OCI-M2 (cell line): Measurements from ENCODE around the gene GPRC5B.

Source experiments
- DNase-seq: peaks from one replicate; lab custom pipeline; 2025; ENCODE audit not compliant: unreplicated experiment; lab: John Stamatoyannopoulos, UW

Gene GPRC5B, protein sequence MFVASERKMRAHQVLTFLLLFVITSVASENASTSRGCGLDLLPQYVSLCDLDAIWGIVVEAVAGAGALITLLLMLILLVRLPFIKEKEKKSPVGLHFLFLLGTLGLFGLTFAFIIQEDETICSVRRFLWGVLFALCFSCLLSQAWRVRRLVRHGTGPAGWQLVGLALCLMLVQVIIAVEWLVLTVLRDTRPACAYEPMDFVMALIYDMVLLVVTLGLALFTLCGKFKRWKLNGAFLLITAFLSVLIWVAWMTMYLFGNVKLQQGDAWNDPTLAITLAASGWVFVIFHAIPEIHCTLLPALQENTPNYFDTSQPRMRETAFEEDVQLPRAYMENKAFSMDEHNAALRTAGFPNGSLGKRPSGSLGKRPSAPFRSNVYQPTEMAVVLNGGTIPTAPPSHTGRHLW

DNA sequence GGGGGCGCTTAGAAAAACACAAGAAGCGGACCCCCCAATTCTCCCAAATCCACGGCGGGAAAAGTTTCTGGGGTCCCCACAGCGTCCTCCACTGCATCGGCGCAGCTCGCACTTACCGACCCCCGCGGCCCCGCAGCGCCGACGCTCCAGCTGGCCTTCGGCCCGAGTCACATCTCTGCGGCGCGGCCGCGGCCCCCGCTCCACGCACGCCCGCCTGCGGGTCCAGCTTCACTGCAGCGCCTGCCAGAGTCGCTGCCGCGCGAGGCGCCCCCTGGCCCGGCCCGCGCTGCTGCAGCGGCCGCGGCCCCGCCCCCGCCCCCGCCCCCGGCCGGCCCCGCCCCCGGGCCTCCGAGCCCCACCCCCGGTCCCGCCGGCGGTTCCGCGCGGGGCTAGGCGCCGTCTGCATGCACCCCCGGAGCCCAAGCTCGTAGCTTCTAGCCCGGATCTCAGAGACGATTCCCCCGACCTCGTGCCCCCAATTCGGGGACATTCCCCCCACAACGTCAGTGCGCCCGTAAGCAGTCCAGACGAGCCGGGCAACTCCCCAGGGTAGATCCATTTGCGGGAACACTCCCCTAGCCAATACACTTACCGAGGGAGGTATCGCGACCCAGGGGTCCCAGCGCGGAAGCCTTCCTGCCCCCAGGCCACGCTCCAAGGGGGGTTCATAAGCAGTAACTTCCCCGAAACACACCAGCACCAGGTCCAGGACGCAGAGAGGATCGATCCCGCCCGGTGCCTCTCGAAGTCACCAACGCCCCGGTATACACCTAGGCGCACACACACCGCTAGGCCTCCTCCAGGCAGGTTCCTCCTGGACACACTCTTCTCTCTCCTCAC, at the start of gene GPRC5B:
Gene GPRC5B (minus strand): TSS at position 238 of the 840 bp plus-strand sequence. CDS start 12,003 bp downstream, outside the sequence.
- DNase-seq, result no peak

DNA sequence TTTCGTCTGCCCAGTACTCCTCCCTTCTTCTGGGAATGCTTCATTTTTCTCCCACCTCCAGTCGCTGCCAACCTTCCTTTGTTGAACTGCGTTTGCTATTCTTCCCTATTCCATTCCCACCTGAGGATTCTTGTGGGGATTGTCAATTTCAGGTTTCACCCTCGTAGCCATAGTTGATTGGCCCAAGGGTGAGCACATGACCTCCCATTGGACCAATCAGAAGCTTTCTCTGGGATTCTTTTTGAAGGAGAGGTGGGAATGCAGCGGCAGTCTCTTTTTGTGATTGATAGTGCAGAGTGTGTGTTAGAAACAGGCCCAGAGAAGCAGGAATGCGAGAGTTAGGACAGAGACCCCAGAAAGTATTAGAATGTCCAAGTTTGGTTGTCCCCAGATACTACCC, 49.1 kb upstream of the GPRC5B start:
- no peak for DNase-seq

DNA sequence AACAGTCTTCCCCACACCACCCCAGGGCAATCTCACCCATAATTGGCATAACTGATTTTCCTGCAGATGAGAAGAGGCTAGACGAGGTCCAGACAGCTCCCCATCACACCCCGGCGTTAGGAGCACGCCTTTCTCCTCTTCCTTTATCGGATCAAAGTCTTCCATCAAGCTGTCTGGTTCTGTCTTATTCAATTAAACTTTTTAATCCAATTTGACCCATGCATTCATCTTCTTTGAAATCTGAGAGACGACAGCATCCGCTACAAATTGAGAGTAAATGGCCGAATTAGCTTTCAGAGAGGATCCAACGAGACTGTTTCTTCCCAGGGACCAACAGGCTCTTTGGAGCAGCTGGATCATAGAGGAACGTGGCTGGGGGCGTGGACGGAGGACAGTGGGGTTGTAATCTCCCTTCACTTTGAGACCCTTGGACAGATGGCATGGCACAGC, 44.4 kb upstream of the GPRC5B start:
- no peak for DNase-seq

DNA sequence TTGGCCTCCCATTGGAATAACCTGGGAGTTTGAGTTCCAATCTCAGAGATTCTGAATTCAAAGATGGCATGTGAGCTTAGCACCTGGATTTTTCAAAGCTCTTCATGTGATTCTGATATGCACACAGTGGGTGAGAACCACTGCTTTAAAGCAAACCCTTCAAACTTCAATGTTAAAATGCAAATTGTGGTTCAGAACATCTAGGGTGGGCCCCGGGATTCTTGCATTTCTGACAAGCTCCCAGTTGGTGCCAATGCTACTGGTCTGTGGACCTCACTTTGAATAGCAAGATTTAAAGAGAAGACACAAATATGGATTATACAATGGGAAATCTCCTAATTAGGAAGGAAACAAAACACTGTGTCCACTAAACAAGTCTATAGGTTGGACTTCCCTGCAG, 43.8 kb upstream of the GPRC5B start:
- DNase-seq, result no peak

DNA sequence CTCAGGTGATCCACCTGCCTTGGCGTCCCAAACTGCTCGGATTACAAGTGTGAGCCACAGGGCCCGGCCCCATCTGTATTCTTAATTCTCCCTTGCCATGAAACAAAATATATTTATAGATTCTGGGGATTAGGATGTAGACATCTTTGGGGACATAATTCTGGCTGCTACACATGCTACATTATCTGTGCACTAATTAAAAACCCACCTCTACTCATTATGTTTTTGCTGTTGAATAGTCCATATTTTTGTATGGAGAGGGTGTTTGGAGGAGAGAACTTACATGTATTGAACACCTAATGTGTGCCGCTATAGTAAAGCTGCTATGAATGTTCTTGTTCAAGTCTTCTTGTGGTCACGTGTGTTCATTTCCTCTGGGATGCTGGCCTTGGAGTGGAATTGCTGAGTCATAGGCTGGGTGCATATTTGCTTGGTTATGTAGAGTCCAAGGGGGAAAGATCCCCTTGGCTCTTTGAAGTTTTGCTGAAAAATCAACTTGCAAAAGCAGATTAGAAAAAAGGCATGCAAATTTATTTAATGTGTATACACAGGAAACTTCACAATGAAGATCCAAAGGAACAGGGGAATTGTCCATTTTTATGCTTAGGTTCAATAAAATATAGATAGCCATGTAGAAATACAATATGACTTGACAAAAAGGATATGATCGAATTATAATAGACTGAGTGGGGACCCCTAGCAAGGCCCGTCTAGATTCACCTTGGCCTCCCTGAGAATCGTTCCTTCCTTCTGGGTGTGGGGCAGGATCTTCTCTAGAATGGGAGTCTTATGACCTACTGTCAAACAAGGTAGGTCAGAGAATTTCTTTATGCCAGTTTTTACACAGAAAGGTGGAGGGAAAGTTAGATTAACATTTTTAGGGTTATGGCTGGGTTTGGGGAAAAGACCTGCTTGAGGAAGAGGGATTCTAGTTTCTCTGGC, 42.1 kb upstream of the GPRC5B start:
- no peak for DNase-seq

DNA sequence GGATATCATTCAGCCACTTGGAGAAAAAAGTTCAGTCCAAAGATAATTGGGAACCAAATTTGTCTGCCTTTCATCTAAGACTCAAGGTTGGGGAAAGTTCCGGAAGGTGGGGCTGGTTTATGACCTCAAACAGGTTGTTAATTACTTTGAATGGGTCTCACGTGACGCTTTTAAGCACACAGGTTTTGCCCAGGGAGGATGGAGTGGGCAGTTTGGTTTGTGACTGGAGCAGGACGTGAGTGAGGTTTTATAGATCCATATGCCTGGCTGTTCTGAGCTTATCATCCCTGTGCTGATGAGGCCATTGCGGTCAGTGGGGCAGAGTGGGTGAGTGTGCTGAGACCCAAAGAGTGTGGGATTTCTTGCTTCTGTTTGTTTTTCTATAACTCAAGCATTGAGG, 38.7 kb upstream of the GPRC5B start:
- DNase-seq, result no peak

DNA sequence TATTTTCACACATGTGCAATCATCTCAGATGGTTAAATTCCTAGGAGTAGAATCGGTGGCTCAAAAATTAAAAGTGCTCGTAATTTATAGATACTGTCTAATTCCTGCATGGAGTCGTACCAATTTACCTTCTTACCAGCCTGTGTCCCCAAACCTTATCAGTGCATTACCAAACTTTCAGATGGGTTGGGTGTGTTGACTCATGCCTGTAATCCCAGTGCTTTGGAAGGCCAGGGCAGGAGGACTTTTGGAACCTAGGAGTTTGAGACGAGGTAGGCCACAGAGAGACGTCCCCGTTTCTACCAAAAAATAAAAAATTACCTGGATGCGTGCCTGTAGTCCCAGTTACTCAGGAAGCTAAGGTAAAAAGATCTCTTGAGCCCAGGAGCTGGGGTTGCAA, 34.5 kb upstream of the GPRC5B start:
- DNase-seq, result no peak

DNA sequence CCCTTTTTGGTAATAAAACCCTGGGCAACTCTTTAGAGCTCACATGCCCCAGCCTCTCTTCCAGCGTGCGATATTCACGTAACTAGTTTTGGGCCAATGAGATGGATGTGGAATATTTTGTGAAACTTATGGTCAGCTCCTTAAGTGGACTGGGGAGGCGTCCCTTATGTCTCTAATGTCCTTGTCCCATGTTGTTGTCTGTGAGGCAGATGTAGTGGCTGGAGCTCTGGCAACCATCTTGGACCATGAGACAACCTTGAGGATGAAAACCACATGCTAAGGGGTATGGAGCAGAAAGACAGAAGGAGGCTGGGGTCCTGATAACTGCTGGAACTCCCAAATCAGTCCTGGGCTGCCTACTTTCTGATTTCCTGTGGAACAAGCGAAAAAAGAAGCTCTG, 31.4 kb upstream of the GPRC5B start:
- no peak for DNase-seq

DNA sequence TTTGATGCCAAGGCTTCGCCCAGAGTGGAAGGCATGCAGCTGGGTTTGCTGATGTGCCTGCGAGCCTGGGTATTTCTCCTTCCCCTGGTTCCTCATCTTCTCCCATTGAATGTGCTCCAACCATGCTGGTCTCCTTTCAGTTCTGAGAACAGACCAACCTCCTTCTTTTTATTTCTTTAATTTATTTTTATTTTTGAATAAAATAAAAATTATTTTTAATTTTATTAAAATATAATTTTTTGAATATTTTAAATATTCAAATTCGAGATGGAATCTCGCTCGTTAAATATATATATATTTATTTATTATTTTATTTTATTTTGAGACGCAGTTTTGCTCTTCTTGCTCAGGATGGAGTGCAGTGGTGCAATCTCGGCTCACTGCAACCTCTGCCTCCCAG, 30.2 kb upstream of the GPRC5B start:
- no peak for DNase-seq

DNA sequence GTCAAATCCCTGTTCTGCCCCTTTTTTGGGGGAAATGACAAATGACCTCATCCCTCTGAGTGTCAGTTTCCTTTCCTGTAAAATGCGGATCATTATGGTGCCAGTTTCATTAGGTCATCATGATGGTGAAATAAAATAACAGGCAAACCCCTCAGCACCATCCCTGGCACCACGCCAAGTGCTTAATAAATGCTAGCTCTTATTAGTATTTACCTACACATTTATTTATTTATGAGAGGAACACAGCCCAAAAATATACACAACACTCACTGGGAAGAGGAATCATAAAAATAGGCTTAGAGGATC, 28.6 kb upstream of the GPRC5B start:
- no peak for DNase-seq

DNA sequence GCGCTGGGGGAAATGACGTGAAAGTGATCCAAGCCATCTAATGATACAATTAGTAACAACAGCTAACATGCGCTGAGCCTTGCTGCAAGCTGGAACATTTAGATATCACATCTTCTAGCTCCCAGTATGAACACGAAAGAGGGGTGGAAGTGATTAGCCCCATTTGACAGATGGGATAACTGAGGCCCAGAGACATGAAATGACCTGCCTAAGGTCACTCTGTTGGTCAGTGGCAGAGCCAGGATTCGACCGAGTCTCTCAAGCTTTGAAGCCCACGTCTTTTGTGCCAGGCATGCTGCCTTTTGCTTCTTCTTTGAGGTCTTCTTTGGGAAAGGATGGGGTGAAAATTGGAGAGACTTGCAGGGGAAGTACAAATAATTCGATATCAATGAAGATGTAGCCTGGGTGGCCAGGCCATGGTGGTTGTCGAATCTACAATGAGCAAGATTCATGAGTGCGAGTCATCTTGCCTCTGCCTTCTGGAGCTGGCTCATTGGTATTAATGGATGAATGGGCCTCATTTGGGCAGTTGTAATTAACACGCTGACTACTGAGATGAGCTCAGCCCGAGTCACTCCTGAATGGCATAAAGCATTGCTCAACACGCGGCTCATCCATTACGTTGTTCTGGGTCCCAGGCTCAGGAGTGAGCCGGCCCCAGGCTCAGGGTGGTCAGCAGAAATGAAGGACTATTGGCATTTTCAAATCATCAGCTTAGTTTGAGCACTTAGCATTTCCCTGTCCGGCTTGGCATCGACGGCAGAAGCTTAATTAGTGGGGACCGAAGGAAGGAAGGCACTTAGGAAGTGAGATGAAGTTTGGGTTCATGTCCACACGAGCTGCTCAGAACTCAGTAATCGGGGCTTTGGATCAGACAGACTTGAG, 28.0 kb upstream of the GPRC5B start:
- no peak for DNase-seq

DNA sequence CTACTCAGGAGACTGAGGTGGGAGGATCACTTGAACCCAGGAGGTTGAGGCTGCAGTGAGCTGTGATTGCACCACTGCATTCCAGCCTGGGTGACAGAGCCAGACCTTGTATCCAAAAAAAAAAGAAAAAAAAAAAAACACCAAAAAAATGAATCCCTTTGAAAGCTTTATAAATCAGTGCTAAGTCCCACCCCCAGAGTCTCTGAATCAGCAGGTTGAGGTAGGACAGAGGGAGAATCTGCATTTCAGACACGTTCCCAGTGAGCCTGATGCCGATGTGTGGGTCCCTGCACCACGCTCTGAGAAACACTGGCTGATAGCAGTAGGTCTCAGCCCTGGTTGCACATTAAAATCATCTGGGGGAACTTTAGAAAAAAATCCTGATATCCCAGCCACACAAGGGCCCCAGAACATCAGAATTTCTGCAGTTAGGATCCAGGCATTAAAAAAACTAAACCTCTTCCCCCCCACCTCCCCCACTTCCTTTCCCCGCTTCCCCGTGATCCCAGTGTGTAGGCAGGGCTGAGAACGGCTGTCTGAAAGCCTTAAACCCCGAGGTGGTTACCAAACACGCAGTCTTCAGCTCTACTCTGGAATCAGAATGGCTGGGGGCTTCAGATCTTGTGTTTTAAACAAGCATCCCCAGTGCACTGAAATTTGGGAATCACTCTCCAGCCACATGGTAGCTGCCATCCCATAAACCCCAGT, 27.3 kb upstream of the GPRC5B start:
- DNase-seq, result no peak

DNA sequence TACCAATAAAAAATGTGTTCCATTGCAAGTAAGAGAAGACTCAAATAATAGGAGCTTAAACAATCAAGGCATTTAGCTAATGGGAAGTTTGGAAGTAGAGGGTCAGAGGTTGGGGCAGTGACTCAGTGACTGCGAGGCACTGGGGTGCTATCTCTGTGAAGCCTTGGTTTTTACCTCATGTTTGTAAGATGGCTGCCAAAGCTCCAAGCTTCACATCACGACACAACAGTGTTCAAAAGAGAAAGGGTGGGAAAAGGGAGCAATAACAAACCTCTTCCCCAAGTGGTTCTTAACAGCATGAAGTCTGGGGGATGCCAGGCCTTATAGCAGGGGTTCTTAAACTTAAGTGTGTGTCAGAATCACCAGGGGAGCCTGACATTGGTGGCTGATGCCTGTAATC, 26.6 kb upstream of the GPRC5B start:
- DNase-seq, result no peak

DNA sequence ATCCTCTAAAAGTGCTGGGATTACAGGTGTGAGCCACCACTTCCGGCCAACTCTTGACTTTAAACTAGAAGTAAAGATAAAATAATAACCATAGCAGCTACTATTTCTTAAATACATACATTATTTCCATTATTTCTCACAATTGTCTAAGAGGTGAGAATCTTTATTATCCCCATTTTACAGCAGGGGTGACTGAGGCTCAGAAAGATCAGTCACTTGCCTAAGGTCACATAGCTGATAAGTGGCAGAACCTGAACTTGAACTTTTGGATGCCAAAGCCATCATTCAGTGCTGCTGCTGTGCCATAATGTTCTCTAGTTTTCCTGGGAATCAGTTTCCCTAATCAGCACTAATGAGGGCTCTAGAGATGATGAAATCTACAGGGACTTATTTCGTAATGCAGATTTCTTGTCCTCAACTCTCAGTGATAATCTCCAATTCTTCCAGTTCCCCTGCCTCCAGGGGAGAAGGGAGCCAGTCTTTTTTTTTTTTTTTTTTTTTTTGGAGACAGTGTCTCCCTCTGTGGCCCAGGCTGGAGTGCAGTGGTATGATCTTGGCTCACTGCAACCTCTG, 25.2 kb upstream of the GPRC5B start:
- no peak for DNase-seq

DNA sequence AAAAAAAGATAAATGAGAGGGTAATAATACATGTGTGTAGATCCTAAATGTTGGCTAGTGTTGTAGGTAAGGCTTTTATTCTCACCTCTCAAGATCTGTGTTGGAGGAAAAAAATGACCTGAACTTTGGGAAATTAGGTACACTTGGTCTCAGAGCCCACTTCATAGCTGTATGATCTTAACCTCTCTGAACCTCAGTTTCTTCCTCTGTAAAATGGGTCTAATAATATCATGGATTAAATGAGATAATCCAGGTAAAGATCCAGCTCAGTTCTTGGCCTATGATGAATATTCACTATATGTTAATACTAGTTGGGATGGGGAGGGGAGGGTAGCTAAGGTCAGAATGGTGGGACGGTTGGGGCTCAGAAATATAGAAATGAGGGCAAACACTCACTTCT, 24.3 kb upstream of the GPRC5B start:
- DNase-seq, result no peak

DNA sequence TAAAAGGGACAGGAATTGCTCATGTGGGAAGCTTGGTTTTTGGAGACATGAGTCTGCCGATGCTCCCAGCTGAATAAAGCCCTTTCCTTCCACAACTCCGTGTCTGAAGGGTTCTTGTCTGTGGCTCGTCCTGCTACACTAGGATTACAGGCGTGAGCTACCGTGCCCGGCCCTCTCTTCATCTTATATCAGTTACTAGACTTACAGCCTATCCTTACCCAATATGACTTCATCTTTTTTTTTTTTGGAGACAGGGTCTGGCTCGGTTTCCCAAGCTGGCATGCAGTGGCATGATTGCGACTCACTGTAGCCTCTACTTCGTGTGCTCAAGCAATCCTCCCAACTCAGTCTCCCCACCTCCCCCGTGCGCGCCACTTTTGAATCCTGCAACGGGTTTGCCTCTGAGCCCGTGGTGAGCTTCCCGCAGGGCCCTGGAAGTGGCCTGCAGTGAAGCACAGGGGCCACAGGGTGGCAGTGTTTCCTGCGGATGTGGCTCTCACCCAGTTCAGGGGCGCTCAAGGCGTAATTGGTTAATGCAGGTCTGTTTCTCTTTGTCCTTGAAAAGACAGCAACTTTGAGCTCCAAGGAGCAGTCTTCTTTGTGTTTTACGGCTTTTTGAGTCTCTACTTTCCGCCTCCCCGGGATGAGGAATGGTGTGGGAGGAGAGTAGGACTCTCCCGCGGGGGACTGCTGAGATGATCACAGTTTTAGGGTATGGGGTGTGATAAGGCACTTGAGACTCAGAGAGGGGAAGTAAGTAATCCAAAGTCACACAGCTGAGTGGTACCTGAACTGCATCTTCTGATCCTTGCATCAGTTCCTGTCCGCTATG, 22.7 kb upstream of the GPRC5B start:
- DNase-seq, result no peak

DNA sequence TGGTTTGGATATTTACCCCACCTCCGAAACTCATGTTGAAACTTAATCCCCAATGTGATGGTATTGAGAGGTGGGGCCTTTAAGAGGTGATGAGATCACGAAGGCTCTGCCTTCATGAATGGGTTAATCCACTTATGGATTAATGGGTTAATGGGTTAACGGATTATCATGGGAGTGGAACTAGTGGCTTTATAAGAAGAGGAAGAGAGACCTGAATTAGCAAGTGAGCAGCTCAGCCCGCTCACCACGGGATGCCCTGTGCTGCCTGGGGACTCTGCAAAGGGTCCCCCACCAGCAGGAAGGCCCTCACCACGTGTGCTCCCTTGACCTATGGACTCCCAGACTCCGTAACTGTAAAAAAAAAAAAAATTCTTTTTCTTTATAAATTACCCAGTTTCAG, 16.5 kb upstream of the GPRC5B start:
- no peak for DNase-seq

DNA sequence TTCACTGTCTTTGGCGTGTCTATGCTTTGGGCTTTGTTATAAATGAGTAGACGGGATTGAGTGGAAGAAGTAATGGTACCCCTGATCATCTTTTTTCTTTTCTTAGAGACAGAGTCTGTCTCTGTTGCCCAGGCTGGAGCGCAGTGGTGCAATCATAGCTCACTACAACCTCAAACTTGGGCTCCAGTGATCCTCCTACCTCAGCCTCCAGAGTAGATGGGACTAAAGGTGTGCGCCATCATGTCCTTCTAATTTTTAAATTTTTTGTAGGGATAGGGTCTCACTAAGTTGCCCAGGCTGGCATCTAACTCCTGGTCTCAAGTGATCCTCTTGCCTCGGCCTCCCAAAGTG, 14.9 kb upstream of the GPRC5B start:
- no peak for DNase-seq
